ENCODE data around the gene DMC1.
"Not testable (repeated sequence)": the region's sequence is repeated elsewhere in the genome, so short reads cannot be mapped to it uniquely, and the experiment has no call there.

The DMC1 gene

GRCh38 chr22:38601221-38601764 is 31.3 kb upstream of the DMC1 start:
- H3K4me3 ChIP-seq (ENCODE audit: low read depth, low read length): no peak overlapping the region
- TF ChIP-seq, protein P1, sequence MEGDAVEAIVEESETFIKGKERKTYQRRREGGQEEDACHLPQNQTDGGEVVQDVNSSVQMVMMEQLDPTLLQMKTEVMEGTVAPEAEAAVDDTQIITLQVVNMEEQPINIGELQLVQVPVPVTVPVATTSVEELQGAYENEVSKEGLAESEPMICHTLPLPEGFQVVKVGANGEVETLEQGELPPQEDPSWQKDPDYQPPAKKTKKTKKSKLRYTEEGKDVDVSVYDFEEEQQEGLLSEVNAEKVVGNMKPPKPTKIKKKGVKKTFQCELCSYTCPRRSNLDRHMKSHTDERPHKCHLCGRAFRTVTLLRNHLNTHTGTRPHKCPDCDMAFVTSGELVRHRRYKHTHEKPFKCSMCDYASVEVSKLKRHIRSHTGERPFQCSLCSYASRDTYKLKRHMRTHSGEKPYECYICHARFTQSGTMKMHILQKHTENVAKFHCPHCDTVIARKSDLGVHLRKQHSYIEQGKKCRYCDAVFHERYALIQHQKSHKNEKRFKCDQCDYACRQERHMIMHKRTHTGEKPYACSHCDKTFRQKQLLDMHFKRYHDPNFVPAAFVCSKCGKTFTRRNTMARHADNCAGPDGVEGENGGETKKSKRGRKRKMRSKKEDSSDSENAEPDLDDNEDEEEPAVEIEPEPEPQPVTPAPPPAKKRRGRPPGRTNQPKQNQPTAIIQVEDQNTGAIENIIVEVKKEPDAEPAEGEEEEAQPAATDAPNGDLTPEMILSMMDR (conservative IDR thresholded peaks at IDR 0.05; ENCODE audit: low read depth, low read length): no peak
- DNase-seq (ENCODE audit: low read depth): no peak

DNA sequence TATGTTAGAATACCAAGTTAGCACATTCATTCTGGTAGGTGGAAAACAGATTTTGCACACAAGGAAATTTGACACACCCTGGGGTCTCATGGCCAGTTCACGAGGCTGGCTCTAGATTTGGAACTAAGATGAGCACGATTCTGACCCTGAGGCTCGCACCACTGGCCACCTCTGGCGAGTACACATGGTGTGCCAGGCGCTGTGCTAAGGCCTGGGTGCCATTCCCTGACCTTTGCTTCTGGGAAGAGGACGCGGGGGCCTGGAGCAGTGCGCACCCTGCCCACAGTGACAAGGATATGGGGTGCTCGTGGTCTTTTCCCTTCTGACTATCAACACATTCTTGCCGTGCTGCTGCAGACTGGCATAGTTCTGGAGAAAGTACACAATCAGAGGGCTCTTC is 29.5 kb upstream of the DMC1 start:
- no peak overlapping the region for H3K4me3 ChIP-seq (ENCODE audit: low read depth, low read length)
- no peak for DNase-seq (ENCODE audit: low read depth)
- TF ChIP-seq, protein P1 (conservative IDR thresholded peaks at IDR 0.05; ENCODE audit: low read depth, low read length): no peak

DNA sequence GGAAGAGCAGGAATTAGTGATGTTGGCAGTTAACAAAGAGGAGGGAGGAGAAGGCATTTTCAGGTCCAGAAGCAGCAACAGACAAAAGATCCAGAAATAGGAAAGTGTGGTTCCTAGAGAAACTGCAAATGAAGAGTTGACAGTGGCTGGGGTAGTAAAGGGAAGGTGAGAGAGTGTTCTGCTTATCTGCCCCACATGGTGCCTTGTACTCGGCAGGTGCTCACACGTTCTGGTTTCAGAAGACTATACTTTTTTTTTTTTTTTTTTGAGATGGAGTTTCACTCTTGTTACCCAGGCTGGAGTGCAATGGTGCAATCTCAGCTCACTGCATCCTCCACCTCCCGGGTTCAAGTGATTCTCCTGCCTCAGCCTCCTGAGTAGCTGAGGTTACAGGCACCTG is 12.9 kb upstream of the DMC1 start:
- H3K4me3 ChIP-seq (ENCODE audit: low read depth, low read length); DNase-seq (ENCODE audit: low read depth): not testable (repeated sequence)

- no peak for DNase-seq (ENCODE audit: low read depth)
- H3K4me3 ChIP-seq (ENCODE audit: low read depth, low read length): no peak overlapping the region
- TF ChIP-seq, protein P1 (conservative IDR thresholded peaks at IDR 0.05; ENCODE audit: low read depth, low read length): no peak
Observed at GRCh38 chr22:38578505-38578904, 8.5 kb upstream of the DMC1 start.

DNA sequence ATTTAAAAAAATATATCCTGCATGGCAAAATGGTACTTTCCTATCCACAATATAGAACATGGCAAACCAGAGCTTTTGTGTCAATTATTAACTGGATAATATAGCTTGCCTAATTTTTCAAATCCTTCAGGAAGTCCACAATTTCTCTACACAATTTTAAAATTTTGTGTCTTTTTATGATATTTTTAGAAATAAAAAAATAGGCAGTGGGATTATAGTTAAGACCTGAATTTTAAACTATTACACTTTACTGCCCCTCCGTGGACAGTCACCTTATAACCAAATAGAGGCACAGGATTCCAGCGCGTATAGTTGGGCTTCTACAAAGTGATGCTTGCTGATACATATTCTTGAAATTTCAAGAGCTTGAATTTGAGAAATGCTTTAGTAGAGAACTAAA is 2.1 kb upstream of the DMC1 start:
- DNase-seq (ENCODE audit: low read depth): peak; percentile 82
- no peak overlapping the region for H3K4me3 ChIP-seq (ENCODE audit: low read depth, low read length)
- TF ChIP-seq, protein P1 (conservative IDR thresholded peaks at IDR 0.05; ENCODE audit: low read depth, low read length): peak; percentile 55

GRCh38 chr22:38570779-38571364 is 889 bp upstream of the DMC1 start:
- TF ChIP-seq, protein P1 (conservative IDR thresholded peaks at IDR 0.05; ENCODE audit: low read depth, low read length): peak; percentile 16
- DNase-seq (ENCODE audit: low read depth): peak; percentile 36
- peak overlapping the region; percentile 71 for H3K4me3 ChIP-seq (ENCODE audit: low read depth, low read length)

DNA sequence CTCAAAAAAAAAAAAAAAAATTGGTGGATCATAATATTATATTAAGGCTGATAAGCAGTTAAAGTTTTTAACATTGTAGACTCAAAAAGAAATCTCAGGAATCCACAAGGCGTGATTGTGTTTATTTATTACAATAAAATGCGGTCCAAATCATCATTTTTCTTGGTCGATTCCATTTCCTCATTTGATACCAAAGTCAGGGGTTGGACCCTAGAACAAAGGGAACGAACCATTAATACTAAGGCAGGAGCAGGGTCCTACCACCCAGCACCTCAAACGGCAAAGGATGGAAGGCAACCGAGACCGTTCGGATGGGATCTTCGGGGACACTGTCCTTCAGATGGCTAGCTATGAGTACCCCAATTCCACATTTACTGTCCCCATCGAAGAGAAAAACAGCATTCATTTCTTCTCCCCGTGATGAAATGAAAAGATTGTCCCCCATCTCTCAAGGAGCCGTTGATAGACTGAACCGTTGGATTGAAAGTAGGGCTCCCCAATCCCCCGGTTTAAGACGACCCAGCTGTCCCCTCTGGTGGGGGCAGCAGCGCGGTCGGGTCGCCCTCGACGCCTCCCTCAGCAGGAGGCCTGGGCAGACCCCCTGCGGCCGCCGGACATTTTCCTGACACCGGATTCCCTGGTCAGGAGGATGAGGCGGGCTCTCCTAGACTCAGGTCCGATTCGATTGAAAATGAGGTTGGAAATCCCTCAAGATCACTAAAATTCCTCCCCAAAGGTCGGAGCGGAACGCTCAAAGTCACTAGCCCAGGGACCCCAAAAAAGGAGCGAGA is 607 bp downstream of the DMC1 start:
- H3K4me3 ChIP-seq (ENCODE audit: low read depth, low read length): peak overlapping the region; percentile 71
- TF ChIP-seq, protein P1 (conservative IDR thresholded peaks at IDR 0.05; ENCODE audit: low read depth, low read length): no peak
- DNase-seq (ENCODE audit: low read depth): no peak
